K562 (cell line): ENCODE measurements around the gene TRUB1.

Source experiments
- TRIM28 ChIP-seq: fragments of 450-650 bp; IDR thresholded peaks from 2 replicates; pipeline ENCODE4 v1.6.1; 2017
- TF ChIP-seq, protein P1 (sequence below), 2 experiments: fragments of 450-650 bp; formaldehyde crosslinking in 1 of 2; IDR thresholded peaks; 2 replicates each; pipeline versions ENCODE4 v1.4.0 to v1.6.1; 2014 to 2020; ENCODE audit warnings: mild to moderate bottlenecking in 2 of 2, borderline replicate concordance in 1 of 2, low read depth in 1 of 2

DNA sequence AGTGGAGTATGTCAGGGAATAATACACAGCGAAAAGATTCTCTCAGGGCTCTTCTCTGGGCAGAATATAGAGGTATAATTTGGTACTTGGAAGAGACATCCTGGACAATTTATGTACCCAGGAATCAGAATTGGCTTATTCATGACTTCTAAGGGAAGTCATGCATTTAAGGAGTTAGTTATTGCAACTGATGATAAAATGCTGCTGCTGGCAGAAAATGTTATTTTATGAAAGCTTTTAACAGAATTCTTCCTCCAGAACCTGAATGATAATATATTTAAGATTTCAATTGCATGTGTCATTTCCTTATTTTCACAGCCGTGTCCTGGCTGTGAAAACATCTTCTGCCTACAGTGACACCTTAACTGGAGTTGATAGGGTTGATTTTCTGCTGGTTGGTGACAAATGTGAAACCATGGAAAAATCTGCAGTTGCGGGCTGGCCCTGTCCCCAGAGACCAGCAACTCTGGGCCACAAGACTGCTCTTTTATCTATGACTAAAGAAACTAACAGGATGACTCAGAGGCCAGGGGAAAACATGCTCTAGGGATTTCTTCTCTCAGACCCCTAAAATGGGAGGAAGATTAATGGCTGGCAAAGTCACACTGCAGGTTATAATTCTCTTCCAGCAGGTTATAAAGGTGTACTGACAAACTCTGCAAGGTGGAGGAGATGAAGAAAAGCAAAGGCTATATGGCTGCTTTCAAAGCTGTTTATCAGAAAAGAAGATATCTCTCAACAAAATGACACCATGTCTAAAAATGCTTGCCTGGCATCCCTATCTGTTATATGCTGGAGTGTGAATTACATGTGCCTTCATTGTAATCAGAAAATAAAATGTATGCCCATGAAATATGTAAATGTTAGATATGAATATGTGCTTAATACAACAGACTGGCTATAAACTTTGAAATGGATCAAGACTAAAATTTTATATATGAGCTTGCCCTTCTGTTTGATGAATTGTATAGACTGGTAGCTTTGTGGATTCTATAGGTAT is 12.1 kb upstream of the TRUB1 start:
- TF ChIP-seq, protein P1, sequence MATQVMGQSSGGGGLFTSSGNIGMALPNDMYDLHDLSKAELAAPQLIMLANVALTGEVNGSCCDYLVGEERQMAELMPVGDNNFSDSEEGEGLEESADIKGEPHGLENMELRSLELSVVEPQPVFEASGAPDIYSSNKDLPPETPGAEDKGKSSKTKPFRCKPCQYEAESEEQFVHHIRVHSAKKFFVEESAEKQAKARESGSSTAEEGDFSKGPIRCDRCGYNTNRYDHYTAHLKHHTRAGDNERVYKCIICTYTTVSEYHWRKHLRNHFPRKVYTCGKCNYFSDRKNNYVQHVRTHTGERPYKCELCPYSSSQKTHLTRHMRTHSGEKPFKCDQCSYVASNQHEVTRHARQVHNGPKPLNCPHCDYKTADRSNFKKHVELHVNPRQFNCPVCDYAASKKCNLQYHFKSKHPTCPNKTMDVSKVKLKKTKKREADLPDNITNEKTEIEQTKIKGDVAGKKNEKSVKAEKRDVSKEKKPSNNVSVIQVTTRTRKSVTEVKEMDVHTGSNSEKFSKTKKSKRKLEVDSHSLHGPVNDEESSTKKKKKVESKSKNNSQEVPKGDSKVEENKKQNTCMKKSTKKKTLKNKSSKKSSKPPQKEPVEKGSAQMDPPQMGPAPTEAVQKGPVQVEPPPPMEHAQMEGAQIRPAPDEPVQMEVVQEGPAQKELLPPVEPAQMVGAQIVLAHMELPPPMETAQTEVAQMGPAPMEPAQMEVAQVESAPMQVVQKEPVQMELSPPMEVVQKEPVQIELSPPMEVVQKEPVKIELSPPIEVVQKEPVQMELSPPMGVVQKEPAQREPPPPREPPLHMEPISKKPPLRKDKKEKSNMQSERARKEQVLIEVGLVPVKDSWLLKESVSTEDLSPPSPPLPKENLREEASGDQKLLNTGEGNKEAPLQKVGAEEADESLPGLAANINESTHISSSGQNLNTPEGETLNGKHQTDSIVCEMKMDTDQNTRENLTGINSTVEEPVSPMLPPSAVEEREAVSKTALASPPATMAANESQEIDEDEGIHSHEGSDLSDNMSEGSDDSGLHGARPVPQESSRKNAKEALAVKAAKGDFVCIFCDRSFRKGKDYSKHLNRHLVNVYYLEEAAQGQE (IDR thresholded peaks at IDR 0.05; ENCODE audit: borderline replicate concordance) = no peak
- TF ChIP-seq, protein P1 (CRISPR knock-in tag; IDR thresholded peaks at IDR 0.05; ENCODE audit: low read depth) = no peak
- no peak for TF ChIP-seq TRIM28
